Mucosa of gallbladder (tissue), 1 donor: ENCODE results near the gene GRAMD2B. TPM values are rescaled to one million over a fixed set of nuclear protein-coding genes. Genes with fewer than 3 reads are reported as not detected.
"Not testable (repeated sequence)": the region's sequence is repeated elsewhere in the genome, so short reads cannot be mapped to it uniquely, and the experiment has no call there.

Experiments used
- DNase-seq: peaks from one replicate; pipeline ENCODE4 v3.0.0-alpha.2; 2020; ENCODE audit warnings: low spot score
- total RNA-seq: library from RNA; stranded (reverse); gene quantifications from one replicate; pipeline ENCODE4 v1.2.1, GENCODE V29; 2021
- donor health status: DM: no; HTN: no; CAD: no.

Gene GRAMD2B
- total RNA-seq, 1 donor from 2014 or later, result 18.8 TPM

GRCh38 chr5:126511961-126512360, 88.8 kb downstream of the GRAMD2B start:
- DNase-seq, result no peak

GRCh38 chr5:126512451-126512850, 89.2 kb downstream of the GRAMD2B start:
- DNase-seq, result no peak

DNA sequence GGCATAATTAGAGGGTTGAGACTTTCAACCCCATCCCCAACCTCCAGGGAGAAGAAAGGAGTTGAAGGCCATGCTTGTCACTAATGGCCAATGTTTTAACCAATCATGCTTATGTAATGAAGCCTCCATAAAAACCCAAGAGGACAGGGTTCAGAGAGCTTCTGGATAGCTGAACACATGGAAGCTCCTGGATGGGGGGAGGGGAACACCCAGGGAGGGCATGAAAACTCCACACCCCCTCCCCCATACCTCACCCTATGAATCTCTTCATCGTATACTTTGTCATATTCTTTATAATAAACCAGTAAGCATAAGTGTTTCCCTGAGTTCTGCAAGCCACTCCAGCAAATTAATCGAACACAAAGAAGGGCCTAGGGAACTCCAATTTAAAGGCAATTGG, 90.1 kb downstream of the GRAMD2B start:
- DNase-seq, result no peak

GRCh38 chr5:126513703-126514102, 90.5 kb downstream of the GRAMD2B start:
- DNase-seq, result no peak

DNA sequence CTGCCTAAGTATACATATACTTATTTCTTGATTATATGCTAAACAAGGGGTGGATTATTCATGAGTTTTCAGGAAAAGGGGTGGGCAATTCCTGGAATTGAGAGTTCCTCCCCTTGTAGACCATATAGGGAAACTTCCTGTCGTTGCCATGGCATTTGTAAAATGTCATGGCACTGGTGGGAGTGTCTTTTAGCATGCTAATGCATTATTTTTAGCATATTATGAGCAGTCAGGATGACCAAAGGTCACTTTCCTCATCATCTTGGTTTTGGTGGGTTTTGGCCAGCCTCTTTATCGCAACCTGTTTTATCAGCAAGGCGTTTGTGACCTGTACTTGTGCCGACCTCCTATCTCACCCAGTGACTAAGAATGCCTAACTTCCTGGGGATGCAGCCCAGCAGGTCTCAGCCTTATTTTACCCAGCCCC, 90.9 kb downstream of the GRAMD2B start:
- DNase-seq, result no peak

GRCh38 chr5:126514558-126515141, 91.4 kb downstream of the GRAMD2B start:
- DNase-seq, result no peak

DNA sequence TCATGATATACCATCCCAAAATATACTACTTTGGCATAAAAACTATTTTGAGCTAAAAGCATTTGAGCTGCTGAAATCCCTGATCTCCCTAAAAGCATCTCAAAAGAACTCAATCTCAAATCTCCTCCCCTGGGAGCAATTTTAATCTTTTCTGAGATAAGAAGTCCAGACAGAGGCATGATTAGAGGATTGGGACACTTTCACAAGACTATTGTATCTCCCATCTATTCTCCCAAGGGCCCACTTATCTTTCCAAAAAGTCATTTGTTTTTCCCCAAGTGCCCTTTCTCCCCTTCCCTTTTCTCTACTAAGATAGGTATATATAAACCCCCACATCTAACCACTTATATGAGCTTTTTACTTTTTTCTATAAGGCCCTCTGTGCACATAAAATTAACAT, 92.1 kb downstream of the GRAMD2B start:
- DNase-seq, result no peak

DNA sequence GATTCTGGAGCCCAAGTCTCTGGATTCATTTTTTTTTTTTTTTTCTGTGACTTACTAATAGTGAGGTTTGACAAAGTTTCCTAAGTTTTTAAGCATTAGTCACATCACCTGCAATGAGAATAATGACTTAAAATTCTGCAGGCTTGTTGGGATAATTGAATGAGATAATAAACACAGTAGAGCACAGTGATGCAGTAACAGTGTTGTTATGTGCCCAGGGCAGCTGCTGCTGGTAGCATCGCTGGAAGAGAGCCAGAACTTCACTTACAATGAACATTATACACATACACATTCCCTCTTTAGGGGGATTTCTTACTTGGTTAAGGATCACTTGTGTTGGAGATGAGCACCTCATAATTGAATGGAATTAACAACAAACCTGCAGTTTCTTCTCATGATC, 92.9 kb downstream of the GRAMD2B start:
- DNase-seq, result no peak

DNA sequence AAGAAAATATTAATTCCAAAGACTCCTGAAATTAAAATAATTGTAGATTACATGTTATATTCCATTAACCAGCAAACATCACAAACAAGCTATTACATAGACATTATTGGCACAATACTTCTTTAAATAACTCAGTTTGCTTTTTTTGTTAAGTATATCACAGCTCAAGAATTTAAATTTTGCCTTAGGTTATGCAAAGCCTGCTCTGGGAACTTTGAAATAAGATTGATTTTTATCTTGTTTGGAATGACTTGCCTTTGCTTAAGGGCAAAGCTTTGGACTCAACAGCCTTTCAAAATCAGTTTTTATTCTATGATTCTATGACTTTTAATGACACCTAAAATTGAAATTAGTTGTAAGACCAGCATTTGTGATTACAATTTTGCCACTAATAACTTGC, 93.6 kb downstream of the GRAMD2B start:
- no peak for DNase-seq

- not testable (repeated sequence) for DNase-seq
These were observed 96.0 kb downstream of the GRAMD2B start for GRCh38 chr5:126519223-126519622.

GRCh38 chr5:126519637-126520592, 96.7 kb downstream of the GRAMD2B start:
- peak; percentile 14 for DNase-seq

DNA sequence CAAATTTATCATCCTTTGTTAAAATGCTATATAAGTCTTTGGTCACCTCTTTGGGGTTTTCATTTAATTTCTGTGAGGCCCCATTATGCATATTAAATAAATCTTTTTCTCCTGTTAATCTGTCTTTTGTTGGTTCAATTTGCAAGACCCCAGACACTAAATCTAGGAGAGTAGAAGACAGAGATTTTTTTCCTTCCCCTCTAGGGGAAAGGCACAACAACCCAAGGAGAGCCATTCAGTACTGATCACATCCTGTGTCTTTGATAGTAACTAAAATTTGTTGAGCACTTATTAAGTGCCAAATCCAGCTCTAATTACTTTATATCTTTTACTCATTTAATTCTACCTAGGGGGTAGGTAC, 97.4 kb downstream of the GRAMD2B start:
- DNase-seq, result no peak

DNA sequence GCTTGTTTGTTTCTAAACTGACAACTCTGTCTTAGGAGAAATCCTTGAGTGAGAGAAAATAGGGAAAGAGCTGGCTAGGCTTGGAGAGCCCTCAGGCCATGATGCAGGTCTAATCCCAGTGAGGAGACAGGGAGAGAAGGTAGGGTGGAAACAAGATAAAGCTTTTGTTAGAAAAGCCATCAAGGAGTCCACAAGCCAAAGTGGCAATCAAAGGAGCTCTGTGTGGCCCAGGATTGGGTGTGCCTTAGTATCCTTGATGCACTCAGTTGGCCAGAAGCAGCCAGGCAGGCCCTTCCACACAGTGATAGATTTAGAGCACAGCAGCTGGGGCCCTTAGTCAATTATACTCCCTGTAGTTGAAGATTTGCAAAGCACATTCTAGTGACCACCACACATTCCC, 97.9 kb downstream of the GRAMD2B start:
- DNase-seq, result no peak

GRCh38 chr5:126523818-126524510, 100.8 kb downstream of the GRAMD2B start:
- DNase-seq, result no peak

GRCh38 chr5:126525630-126526245, 102.5 kb downstream of the GRAMD2B start:
- peak; percentile 46 for DNase-seq

- no peak for DNase-seq
These were observed 103.3 kb downstream of the GRAMD2B start for GRCh38 chr5:126526493-126526892.

DNA sequence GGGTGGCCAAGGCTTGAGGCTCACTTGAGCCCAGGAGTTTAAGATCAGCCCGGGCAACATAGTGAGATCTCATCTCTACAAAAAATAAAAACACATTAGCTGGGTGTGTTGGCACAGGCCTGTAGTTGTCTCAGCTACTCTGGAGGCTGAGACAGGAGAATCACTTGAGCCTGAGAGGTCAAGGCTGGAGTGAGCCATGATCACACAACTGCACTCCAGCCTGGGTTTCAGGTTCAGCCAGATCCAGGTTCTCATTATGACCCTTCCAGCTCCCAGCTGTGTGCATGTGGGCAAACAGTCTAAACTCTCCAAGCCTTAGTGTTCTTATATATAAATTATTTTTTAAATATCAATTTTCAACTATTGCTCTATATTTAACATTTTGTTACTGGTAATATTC, 103.9 kb downstream of the GRAMD2B start:
- DNase-seq, result no peak

- no peak for DNase-seq
These were observed 104.7 kb downstream of the GRAMD2B start for GRCh38 chr5:126527892-126528291.

GRCh38 chr5:126531543-126532120, 108.4 kb downstream of the GRAMD2B start:
- no peak for DNase-seq

- no peak for DNase-seq
These were observed 111.3 kb downstream of the GRAMD2B start for GRCh38 chr5:126534553-126534952.

DNA sequence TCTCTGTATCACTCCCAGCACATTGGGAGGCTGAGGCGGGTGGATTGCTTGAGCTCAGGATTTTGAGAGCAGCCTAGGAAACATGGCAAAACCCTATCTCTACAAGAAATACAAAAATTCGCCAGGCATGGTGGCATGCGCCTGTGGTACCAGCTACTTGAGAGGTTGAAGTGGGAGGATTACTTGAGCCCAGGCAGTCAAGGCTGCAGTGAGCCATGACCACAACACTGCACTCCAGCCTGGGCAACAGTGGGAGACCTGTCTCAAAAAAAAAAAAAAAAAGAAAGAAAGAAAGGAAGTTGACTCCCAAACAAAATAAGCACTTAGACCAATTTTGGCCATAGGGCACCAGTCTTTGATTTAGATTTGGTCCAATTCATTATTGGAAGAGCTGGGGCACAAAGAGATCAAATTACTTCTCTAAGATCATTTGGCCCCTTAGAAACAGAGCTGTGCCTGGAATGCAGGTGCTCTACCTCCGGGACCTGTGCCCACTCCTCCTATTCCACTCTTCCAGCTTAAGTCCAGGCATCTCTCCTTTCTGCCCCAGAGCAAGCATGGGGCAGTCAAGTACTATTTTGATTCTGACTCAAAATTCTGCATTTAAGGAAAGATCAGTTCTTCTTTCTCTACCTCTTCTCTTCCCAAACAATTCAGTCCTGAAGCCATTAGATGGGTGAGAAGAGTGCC, 112.8 kb downstream of the GRAMD2B start:
- DNase-seq, result no peak
